ENCODE measurements around the gene KHNYN.
A peak's percentile ranks its signal among the peaks of the same experiment; 100 is the strongest.

KHNYN gene

DNA sequence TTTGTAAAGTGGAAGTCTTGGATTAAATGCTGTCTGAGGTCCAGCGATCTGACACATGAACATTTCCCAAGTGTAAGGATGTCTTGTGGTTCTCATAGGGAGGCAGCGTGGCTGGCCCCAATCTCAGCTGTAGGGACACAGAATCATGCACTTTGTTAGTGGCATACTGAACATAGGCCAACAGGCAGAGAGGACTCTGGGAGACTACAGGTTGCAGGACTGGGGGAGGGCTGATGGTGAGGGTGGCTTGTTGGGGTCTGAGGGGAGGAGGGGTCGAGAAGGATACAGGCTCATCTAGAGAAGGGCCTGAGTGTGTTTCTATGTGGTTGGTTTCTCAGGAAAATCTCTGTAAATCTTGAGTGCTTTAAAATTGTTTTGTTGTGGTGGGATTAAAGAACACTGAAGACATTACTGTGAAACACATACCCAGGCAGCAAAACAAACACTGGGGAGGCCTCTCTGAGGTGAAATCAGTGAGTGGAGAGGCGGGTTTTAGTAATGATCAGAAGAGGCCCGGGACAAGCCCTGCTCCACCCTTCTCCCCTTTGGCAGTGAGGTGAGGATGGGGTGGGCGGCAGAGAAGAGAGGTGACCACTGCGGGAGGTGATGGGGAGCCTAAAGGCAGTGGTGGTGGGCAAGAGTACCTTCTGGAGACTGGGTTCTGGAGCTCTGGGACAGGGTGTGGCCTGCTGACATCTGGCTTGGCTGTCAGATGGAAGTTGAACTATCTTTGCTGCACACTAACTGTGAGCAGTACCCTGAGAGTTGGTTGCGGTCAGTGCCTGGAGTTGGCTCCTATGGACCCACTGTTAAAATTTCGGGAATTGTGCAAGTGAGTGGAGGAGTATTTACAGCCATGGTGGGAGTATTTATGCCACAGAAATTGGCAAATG, 27.7 kb upstream of the KHNYN start:
- no peak for DNase-seq

DNA sequence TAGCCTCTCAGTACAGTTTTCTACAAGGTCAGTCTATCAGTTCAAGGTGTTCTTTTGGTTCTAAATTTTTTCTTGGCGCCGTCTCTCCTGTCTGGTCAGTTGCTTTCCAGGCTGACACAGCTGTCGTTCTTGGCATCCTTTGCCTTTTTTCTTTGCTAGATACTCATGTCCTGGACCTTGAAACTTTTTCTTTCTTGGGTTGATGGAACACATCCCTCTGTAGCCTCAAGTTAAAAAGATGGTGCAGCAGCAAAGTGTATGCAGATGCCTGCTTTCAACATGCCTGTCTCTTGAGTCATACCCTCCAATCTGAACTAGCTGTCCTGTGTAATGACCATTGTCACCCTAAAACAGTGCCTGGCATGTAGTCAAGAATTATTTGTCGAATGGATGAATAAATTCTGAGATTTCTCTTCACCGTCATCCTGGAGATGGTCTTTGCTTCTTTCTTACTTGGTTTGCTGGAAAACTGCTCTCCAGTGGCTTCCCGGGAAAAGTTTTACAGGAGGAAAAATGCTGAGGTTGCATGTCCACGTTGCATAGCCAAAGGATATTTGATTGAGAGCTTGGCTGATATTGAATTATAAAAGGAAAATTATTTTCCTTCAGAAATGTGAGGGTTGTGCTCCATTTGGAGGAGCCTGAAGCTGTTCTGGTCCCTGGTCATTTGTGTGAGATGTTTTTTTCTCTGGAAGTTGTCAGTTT, 26.3 kb upstream of the KHNYN start:
- no peak for DNase-seq

DNA sequence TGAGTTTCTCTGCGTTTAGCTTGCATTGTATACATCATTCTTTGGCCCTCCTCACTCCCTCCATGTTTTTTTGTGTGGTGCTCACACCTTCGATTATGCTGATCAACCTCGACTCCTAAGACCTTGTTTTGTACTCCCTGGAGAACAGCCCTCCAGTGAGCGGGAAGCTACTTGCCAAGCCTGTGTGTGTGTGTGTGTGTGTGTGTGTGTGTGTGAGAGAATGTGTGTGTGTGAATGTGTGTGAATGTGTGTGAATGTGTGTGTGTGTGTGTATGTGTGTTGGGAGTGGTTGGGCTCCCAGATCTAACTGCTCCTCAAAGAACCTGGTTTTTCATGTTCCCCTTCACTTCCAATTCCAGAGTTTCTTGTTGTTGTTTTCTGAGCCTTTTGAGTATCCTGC, 24.9 kb upstream of the KHNYN start:
- DNase-seq, result no peak

DNA sequence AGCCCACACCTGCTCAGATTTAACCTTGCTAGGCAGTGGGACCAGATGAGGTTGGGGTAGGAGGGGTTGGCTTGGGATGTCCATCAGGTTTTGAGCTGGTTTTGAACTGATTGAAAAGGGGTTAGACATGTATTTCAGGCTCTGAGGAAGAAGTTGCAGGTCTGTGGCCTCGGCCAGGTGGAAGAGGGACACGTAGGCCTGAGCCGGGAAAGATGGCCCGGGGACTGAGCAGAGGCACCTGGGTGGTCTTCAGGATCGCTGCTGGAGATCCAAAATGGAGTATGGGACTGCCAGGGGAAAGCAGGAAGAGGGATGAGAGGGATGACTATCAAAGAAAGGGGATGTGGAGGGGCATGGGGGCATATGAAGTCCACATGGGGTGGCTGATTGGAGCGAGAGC, 23.3 kb upstream of the KHNYN start:
- no peak for DNase-seq

DNA sequence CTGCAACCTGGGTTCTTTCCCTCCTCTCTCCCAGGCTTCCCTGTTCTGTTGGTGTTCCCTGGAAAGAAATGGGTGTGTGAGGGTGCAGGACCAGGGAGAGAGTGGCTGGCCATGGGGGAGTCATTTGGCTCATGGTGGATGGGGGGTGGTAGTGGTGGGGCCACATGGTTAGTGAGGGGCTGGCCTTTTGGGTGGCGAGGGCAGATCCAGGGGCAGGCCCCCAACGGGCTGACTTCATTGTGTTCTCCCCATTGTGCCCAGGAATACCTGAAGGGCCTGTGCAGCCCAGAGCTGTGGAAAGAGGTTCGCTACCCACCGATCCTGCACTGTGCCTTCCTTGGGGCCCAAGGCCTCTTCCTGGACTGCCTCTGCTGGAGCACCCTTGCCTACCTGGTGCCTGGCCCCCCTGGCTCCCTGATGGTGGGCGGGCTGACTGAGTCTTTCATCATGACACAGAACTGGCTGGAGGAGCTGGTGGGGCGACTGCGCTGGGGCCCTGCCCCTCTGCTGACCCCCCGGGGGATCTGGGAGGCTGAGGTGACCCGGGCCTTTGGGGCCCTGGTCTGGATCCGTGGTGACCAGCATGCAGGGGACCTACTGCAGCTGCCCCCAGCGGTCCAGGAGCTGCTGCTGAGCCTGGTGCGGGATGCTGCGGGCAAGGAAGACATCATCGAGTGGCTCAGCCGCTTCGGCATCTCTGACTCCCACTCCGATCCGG, 22.0 kb upstream of the KHNYN start:
- DNase-seq, result no peak

DNA sequence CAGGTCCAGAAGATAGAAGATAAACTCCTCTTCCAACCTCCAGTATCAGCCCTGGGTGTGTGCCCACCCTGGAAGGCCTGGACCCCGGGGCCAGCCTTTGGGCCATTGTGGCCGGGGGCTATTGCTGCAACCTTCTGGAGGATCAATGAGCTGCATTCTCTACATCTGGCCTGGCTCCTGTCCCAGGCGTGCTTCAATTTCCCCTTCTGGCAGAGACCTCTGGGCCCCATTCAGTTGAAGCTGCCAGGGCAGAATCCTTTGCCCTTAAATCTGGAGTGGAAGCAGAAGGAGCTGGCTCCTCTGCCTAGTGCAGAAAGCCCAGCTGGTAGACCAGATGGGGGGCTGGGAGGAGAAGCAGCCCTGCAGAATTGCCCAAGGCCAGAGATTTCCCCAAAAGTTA, 21.0 kb upstream of the KHNYN start:
- no peak for DNase-seq

DNA sequence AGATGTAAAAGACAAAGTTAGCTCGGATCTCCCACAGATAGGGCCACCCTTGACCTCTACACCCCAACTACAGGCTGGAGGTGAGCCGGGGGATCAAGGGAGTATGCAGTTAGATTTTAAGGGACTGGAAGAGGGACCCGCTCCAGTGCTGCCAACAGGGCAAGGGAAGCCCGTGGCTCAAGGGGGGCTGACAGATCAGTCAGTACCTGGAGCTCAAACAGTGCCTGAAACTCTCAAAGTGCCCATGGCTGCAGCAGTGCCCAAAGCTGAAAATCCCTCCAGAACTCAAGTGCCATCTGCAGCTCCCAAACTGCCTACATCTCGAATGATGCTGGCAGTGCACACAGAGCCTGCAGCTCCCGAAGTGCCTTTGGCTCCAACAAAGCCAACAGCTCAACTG, 20.6 kb upstream of the KHNYN start:
- DNase-seq, result no peak

DNA sequence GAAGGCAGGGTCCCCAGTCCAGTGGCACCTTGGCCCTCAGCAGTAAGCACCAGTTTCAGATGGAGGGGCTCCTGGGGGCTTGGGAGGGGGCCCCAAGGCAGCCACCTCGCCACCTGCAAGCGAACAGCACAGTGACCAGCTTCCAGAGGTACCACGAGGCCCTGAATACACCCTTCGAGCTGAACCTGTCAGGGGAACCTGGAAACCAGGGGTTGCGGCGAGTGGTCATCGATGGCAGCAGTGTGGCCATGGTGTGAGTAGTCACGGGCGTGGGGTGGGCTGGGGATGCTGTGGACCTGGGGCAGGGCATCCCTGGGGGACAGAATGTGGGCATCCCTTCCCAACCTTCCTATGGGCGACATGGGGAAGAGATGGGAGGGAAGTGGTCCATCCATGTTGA, 19.8 kb upstream of the KHNYN start:
- no peak for DNase-seq

DNA sequence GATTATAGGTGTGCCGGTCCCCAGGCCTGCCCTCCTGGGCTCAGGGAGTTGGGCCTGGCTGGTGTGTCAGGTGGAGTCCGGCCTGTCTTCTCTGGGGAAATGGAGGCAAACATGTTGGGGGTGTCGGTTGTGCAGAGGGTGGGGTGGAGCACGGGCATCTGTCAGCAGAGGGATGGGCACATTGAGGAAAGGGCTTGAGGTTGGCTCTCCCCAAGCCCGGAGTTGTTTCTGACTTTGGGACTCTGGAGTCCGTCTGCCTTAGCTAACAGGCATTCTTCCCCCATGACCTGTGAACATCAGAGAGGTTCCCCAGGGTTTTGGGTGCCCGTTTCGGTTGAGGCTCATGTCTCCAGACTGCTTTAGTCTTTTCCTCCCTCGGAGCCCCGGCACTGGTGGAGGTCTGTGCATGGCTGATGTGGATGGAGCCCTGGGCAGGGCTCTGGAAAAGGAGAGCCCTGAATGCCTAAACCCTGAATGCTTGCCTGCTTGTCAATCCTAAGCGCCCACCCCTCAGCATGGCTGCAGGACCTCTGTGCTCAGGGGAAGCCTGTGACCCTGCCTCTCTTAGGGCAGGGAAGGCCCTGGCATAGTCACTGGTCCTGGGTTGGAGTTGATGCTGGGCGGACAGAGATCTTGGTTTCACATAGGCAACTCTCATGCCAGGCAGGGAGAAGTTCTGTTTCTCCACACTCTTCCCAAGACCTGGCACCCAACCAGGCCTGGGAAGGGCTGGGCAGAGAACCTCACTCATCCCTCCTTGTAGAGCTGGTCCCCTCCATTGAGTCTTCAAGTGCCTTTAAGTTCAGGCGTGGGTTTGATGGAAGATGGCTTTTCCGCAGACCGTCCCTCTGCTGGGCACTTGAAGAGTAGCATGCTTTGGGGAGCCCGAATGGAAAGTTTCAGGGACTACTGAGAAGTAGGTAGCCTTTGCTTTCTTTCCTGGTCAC, 18.0 kb upstream of the KHNYN start:
- peak; percentile 32 to 67 (median 63) for DNase-seq

DNA sequence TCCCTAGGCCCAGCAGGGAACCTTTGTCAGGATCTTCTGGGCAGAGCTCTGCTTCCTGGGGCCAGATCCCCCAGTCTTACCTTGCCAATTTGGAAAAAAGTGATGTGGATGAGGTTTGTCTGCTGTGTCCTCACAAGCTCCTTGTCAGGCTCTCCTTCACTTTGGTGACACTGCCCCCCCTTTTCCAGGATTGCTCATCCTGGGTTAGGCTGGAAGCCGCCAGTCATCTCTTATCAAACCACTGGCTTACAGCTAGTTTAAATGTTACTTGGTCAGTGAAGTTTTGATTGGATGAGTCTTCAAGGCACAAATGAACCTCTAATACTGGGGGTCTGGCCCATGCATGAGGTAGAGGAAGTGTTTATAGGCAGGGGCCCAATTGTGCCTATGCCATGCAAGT, 15.7 kb upstream of the KHNYN start:
- DNase-seq, result no peak

DNA sequence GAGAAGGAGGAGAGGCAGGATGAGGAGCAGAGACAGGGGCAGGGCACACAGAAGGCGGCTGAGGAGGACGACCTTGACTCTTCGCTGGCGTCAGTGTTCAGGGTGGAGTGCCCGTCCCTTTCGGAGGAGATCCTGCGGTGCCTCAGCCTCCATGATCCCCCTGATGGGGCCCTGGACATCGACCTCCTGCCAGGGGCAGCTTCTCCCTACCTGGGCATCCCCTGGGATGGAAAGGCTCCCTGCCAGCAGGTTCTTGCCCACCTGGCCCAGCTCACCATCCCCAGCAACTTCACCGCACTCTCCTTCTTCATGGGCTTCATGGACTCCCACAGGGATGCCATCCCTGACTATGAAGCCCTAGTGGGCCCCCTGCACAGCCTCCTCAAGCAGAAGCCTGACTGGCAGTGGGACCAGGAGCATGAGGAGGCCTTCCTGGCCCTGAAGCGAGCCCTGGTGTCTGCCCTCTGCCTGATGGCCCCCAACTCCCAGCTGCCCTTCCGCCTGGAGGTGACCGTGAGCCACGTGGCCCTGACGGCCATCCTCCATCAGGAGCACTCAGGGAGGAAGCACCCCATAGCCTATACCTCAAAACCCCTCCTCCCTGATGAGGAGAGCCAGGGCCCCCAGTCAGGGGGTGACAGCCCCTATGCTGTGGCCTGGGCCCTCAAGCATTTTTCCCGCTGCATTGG, 14.9 kb upstream of the KHNYN start:
- DNase-seq, result no peak

DNA sequence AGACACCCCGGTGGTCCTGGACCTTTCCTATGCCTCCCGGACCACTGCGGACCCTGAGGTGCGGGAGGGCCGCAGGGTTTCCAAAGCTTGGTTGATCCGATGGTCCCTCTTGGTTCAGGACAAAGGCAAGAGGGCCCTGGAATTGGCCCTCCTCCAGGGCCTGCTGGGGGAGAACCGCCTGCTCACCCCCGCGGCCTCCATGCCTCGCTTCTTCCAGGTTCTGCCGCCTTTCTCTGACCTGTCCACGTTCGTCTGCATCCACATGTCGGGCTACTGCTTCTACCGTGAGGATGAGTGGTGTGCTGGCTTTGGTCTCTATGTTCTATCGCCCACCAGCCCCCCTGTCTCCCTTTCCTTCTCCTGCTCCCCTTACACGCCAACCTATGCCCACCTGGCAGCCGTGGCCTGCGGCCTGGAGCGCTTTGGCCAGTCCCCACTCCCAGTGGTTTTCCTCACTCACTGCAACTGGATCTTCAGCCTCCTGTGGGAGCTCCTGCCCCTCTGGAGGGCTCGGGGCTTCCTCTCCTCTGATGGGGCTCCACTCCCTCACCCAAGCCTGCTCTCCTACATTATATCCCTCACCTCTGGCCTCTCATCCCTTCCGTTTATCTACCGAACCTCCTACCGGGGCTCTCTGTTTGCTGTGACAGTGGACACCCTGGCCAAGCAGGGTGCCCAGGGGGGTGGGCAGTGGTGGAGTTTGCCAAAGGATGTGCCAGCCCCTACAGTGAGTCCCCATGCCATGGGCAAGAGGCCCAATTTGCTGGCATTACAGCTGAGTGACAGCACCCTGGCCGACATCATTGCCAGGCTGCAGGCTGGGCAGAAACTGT, 14.1 kb upstream of the KHNYN start:
- DNase-seq, result no peak

DNA sequence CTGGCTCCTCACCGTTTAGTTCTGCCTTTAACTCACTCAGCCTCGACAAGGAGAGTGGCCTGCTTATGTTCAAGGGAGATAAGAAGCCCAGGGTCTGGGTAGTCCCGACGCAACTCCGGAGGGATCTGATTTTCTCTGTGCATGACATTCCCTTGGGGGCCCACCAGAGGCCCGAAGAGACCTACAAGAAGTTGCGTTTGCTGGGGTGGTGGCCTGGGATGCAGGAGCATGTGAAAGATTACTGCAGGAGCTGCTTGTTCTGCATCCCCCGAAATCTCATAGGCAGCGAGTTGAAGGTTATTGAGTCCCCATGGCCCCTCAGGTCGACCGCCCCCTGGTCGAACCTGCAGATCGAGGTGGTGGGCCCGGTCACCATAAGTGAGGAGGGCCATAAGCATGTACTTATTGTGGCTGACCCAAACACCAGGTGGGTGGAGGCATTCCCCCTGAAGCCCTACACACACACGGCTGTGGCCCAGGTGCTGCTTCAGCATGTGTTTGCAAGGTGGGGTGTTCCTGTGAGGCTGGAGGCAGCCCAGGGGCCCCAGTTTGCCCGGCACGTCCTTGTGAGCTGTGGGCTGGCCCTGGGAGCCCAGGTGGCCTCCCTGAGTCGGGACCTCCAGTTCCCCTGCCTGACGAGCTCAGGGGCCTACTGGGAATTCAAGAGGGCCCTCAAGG, 13.4 kb upstream of the KHNYN start:
- DNase-seq, result no peak

DNA sequence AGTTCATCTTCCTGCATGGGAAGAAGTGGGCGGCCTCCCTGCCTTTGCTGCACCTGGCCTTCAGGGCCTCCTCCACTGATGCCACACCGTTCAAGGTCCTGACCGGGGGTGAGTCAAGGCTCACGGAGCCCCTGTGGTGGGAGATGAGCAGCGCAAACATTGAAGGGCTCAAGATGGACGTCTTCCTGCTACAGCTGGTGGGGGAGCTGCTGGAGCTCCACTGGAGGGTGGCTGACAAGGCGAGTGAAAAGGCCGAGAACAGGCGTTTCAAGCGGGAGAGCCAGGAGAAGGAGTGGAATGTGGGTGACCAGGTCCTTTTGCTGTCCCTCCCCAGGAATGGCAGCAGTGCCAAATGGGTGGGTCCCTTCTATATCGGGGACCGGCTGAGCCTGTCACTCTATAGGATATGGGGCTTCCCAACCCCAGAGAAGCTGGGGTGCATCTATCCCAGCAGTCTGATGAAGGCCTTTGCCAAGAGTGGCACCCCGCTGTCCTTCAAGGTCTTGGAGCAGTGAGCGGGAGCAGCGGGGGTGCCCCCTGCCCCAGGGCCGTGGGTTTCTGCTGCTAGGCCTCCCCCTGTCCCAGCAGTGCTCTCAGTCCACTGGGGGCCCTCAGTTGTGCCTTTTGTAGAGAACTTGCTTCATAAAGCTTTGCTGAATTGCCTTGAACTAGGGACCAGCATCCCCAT, 12.7 kb upstream of the KHNYN start:
- no peak for DNase-seq

DNA sequence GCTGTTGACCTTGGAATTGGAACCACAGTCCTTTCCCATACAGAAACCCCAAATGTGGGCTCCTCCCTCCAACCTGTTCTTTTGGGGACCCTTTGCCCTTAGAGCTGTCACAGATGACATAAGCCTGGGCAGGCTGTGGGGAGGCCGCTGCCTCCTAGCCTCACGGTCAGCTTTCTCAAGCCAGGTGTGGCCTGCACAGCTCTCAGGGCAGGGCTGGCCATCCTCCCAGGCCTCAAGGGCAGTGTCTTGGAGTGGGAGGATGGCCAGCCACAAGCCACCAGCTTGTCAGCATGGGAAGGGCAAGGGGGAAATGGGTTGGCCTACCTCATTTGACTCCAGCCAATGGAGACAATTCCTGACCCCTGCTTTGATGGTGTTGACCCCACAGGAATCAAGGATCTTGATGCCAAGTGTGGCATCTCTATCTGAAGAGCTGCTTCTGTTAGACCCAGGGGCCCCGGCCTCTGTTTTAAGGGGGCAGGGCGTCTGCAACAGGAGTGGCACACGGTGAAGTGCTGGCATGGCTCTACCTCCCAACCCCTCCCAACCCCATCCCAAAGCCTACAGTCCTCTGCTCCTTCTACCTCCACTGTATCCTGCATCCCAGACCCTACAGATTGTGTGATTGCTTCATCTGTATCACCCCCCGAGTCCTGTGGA, 11.8 kb upstream of the KHNYN start:
- no peak for DNase-seq

DNA sequence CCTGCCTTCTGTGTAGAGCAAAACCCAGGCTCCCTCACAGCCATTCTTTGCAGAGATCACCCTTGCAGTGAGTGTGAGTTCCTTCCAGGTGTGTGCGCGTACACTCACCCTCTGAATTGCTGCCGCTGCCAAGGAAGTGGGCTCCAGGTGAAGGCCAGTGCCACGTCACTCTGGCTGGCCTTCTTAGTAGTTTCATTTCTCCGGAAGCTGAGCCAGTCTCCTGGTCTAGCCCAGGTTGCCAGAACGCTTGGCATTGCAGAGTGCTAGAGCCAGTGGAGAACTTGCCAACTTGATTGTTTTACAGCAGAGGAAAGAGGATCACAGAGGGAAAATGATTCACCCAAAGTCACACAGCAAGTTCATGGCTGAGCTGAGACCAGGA, 11.3 kb upstream of the KHNYN start:
- DNase-seq, result no peak

DNA sequence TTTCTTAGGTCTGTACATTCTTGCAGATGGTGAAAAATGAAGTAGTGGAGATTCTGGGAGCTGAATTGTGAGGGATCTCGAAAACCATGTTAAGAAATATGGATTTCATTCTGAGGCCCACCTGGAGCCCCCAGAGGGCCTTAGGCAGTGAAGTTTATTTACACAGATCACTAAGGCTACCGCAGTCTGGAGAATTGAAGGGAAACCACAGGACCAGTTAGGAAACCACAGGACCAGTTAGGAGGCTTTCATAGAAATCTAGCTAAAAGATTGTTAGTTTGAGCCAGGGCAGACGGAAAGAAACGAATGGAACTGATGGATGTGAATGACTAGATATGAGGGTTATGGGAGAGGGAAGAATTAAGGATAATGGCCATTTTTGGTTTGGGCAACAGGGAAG, 7.5 kb upstream of the KHNYN start:
- DNase-seq, result no peak

DNA sequence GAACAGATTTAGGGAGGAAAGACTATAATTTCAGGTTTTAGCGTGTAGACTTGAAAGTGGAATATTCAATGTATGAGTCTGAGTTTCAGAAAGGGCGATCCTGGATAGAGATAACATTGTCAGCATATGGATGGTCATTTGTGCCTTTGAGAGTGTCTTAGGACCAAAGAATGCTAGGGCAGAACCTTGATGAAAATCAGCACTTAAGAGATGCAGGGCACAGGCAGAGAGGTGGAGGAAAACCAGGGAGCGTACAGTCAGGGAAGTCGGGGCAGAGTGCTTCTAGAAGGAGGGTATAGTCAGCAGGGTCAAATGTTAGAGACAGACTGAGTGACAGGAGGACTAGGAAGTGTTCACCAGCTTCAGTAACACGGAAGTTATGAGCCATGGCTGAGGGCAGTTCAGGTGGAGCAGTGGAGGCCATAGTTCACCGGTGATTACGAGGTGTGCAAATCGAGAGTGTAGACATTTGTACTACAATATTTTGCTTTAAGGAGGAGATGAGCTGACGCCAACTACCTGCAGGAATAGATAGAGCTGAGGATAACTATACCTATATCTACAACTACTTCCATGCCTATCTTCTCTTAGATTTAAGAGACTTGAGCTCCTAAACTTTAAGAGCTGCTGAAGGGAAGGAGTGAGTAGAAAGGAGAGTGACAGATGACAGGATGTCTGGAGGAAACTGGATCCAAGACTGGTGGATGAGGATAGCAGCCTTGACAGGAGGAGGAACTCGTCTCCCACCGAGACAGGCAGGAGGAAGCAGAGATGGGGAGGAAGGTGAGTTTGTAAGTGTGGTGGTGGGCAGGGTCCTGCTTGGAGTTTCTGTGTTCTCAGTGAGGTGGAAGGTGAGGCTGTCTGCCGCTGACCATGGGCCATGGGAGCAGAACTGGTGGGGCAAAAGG, 6.8 kb upstream of the KHNYN start:
- no peak for DNase-seq

Measured in NCI-H1417 (cell line).